Esophagus muscularis mucosa (tissue), 4 donors: ENCODE results near the gene S100A11.

Experiments used
- EP300 ChIP-seq: sonication (generic); formaldehyde crosslinking; IDR thresholded peaks from one replicate; pipeline ENCODE4 v1.6.1; 2017; ENCODE audit warnings: antibody characterized with exemption
- POLR2A ChIP-seq: fragments of 450-650 bp; IDR thresholded peaks from one replicate; pipeline ENCODE4 v1.6.1; 2017; ENCODE audit warnings: antibody characterized with exemption, moderate library complexity, mild to moderate bottlenecking, low read depth
- POLR2AphosphoS5 ChIP-seq, 2 donors: sonication (generic); formaldehyde crosslinking; IDR thresholded peaks; one replicate each; pipeline ENCODE4 v1.6.1; 2017; ENCODE audit warnings: antibody characterized with exemption in 2 of 2
- TF ChIP-seq, protein P1 (sequence below), 3 experiments: fragments of 200-600 bp in 2 of 3; fragments of 450-650 bp in 1 of 3; sonication (generic) in 2 of 3; IDR thresholded peaks; one replicate each; pipeline ENCODE4 v1.5.1; 2017 to 2019; ENCODE audit warnings: antibody characterized with exemption in 3 of 3, mild to moderate bottlenecking in 2 of 3, moderate library complexity in 1 of 3

DNA sequence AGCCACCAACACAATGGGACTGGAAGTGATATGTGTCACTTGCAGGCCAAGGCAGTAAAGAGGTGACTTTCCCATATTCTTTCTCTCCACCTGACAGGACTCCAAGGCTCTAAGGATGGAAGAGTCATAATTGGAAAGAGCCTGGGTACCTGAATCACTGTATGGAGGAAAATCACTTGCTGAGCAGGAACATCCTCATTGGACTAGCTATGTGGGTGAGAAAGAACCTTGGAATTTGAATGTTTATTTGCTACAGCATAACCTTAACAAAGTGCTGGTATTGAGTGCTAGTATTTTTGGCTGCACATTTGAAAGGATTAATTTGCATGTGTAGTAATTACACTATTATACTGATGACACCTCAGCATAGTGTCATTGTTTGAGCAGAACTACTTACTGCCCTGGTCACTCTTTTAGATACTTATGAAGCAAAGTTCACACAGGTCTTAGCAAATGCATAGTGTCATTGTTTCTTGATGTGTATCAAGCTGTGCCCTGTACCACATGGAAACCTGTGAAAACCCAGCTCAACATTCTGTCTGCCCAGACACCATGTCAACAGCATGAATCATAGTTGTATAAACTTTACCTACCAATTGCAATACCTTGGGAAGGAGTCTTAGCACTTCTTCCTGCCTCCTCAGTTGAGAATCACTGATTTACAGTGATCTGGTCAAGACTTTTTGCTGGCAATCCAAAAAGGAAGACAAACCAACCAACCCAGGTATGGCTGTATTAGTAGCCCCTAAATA, 38.0 kb downstream of the S100A11 start:
- TF ChIP-seq, protein P1, sequence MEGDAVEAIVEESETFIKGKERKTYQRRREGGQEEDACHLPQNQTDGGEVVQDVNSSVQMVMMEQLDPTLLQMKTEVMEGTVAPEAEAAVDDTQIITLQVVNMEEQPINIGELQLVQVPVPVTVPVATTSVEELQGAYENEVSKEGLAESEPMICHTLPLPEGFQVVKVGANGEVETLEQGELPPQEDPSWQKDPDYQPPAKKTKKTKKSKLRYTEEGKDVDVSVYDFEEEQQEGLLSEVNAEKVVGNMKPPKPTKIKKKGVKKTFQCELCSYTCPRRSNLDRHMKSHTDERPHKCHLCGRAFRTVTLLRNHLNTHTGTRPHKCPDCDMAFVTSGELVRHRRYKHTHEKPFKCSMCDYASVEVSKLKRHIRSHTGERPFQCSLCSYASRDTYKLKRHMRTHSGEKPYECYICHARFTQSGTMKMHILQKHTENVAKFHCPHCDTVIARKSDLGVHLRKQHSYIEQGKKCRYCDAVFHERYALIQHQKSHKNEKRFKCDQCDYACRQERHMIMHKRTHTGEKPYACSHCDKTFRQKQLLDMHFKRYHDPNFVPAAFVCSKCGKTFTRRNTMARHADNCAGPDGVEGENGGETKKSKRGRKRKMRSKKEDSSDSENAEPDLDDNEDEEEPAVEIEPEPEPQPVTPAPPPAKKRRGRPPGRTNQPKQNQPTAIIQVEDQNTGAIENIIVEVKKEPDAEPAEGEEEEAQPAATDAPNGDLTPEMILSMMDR (IDR thresholded peaks at IDR 0.05): no peak
- TF ChIP-seq EP300 (no peak), POLR2AphosphoS5 (IDR thresholded peaks at IDR 0.05) (no peak), POLR2A (no peak)
